ENCODE results near the gene SUN3. TPM values are rescaled to one million over a fixed set of nuclear protein-coding genes. Genes with fewer than 3 reads are reported as not detected.

SUN3 gene
- total RNA-seq, 1 donor: not detected

GRCh38 chr7:47949703-47950102 lies 79.2 kb downstream of the SUN3 start:
- TF ChIP-seq, protein P1, sequence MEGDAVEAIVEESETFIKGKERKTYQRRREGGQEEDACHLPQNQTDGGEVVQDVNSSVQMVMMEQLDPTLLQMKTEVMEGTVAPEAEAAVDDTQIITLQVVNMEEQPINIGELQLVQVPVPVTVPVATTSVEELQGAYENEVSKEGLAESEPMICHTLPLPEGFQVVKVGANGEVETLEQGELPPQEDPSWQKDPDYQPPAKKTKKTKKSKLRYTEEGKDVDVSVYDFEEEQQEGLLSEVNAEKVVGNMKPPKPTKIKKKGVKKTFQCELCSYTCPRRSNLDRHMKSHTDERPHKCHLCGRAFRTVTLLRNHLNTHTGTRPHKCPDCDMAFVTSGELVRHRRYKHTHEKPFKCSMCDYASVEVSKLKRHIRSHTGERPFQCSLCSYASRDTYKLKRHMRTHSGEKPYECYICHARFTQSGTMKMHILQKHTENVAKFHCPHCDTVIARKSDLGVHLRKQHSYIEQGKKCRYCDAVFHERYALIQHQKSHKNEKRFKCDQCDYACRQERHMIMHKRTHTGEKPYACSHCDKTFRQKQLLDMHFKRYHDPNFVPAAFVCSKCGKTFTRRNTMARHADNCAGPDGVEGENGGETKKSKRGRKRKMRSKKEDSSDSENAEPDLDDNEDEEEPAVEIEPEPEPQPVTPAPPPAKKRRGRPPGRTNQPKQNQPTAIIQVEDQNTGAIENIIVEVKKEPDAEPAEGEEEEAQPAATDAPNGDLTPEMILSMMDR (IDR thresholded peaks at IDR 0.05; ENCODE audit: insufficient read depth, low read length): no peak
- H3K4me3 ChIP-seq (ENCODE audit: low read depth, low read length): no peak overlapping the region

GRCh38 chr7:47948141-47948790 lies 80.6 kb downstream of the SUN3 start, which contains the start of gene PKD1L1:
TSS of gene PKD1L1 (minus strand) at chr7:47948466. CDS start at chr7:47948440, 26 bp downstream.
- DNase-seq (ENCODE audit: low read depth): no peak
- TF ChIP-seq, protein P1 (IDR thresholded peaks at IDR 0.05; ENCODE audit: insufficient read depth, low read length): no peak
- no peak within 1 kb of the TSS for H3K4me3 ChIP-seq (ENCODE audit: low read depth, low read length)

More at GRCh38 chr7:47949703-47950102, 79.2 kb downstream of the SUN3 start:
- no peak for DNase-seq (ENCODE audit: low read depth)

GRCh38 chr7:47947355-47947749 lies 81.6 kb downstream of the SUN3 start:
- no peak overlapping the region for H3K4me3 ChIP-seq (ENCODE audit: low read depth, low read length)
- TF ChIP-seq, protein P1 (IDR thresholded peaks at IDR 0.05; ENCODE audit: insufficient read depth, low read length): no peak
- no peak for DNase-seq (ENCODE audit: low read depth)

GRCh38 chr7:47946581-47947354 lies 82.1 kb downstream of the SUN3 start:
- TF ChIP-seq, protein P1 (IDR thresholded peaks at IDR 0.05; ENCODE audit: insufficient read depth, low read length): no peak
- DNase-seq (ENCODE audit: low read depth): no peak
- H3K4me3 ChIP-seq (ENCODE audit: low read depth, low read length): no peak overlapping the region

GRCh38 chr7:47945261-47946015 lies 83.5 kb downstream of the SUN3 start:
- peak; percentile 76 for DNase-seq (ENCODE audit: low read depth)
- H3K4me3 ChIP-seq (ENCODE audit: low read depth, low read length): no peak overlapping the region
- TF ChIP-seq, protein P1 (IDR thresholded peaks at IDR 0.05; ENCODE audit: insufficient read depth, low read length): peak; percentile 80

- TF ChIP-seq, protein P1 (IDR thresholded peaks at IDR 0.05; ENCODE audit: insufficient read depth, low read length): no peak
- no peak overlapping the region for H3K4me3 ChIP-seq (ENCODE audit: low read depth, low read length)
- no peak for DNase-seq (ENCODE audit: low read depth)
Measured at GRCh38 chr7:47944536-47945260, 84.2 kb downstream of the SUN3 start.
